Stimulated activated CD8-positive, alpha-beta memory T cell treated with anti-CD3 and anti-CD28 coated beads, Interleukin-12 subunit alpha, Interleukin-12 subunit beta, amount 100 ng/mL, for 4 hours (primary cell): ENCODE data around the gene CACNB3.
A peak's percentile ranks its signal among the peaks of the same experiment; 100 is the strongest.

ENCODE experiments used
- DNase-seq: peaks from one replicate; pipeline ENCODE4 v3.0.0-alpha.2; 2020; ENCODE audit warnings: low read depth

CACNB3 gene

GRCh38 chr12:48817873-48818830 lies at the start of gene CACNB3:
TSS of gene CACNB3 (plus strand) at chr12:48818496. CDS start at chr12:48818930, 434 bp downstream.
- peak; percentile 58 for DNase-seq

DNA sequence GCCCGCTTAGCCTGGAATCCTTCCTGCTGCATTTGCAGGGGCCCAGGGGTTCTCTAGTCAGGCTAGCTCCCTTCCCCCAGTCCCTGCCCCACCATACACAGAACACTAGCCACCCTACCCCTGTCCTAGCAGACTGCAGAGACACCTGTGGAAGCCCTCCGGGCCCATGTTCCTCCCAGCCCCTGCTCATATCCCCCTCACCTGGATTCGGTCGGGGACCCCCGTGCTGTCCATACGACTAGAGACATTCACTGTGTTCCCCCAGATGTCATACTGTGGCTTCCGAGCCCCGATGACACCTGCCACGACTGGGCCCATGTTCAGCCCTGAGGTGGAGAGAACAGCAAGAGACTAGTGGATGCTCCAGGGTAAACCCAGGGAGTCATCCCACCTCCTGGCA lies 49.6 kb upstream of the CACNB3 start:
- no peak for DNase-seq

DNA sequence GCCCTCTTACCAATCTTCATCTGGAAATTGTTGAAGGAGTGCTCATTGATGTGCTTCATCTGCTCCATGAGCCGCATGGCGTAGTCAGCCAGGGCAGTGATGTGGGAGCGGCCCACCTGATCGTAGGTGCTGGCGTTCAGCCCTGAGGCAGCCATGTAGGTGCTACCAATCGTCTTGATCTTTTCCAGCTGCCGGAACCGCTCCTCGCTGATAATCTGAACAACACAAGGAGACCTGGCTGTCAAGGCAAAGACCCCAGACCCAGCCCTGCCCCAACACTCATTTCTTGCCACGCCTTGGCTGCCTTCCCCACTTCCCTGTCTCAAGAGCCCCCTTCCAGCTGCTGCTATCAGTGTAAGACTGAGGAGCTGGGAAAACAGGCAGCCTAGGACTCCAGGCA lies 47.5 kb upstream of the CACNB3 start:
- no peak for DNase-seq

GRCh38 chr12:48771588-48772112 lies 46.6 kb upstream of the CACNB3 start:
- no peak for DNase-seq

- no peak for DNase-seq
These were observed 44.6 kb upstream of the CACNB3 start for GRCh38 chr12:48773686-48774085.

GRCh38 chr12:48774516-48774915 lies 43.8 kb upstream of the CACNB3 start:
- no peak for DNase-seq

DNA sequence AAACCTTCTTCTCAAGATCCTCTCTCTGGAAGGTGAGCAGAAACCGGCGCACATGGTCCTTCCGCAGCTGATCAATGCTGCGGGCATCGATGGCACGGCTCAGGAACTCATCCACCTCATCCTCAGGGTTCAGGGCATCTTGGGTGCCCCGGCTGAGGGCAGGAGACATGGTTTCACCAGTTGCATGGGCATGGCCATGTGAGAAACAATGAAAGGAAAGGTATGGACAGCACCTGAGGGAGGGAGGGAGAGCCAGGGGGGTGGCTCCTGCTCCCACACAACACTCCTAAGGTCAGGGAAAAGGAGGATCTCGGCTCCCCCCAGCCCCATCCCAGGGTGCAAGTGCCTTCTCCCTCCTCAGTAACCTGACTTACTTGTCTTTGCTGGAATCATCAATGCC lies 43.0 kb upstream of the CACNB3 start:
- no peak for DNase-seq

- no peak for DNase-seq
These were observed 42.2 kb upstream of the CACNB3 start for GRCh38 chr12:48775991-48776649.

DNA sequence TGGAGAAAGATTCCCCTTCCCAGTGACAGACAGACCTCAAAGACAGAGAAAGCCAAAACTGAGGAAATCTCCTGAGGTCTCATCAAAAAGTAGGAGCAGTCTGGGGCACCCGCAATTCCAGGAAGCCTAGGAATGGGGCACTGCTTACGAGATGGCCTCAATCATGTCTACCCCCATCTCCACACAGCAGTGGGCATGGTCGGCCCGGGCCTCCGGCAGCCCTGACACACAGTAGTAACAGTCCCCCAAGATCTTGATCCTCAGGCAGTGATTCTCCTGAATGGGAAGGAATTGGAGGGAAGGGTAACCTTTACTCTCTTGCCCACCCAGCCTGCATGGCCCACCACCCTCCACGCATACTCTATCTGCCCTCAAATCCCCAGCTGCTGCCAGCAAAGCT lies 41.3 kb upstream of the CACNB3 start:
- no peak for DNase-seq

GRCh38 chr12:48777501-48778400 lies 40.5 kb upstream of the CACNB3 start:
- no peak for DNase-seq

GRCh38 chr12:48779869-48780268 lies 38.4 kb upstream of the CACNB3 start:
- DNase-seq: no peak

DNA sequence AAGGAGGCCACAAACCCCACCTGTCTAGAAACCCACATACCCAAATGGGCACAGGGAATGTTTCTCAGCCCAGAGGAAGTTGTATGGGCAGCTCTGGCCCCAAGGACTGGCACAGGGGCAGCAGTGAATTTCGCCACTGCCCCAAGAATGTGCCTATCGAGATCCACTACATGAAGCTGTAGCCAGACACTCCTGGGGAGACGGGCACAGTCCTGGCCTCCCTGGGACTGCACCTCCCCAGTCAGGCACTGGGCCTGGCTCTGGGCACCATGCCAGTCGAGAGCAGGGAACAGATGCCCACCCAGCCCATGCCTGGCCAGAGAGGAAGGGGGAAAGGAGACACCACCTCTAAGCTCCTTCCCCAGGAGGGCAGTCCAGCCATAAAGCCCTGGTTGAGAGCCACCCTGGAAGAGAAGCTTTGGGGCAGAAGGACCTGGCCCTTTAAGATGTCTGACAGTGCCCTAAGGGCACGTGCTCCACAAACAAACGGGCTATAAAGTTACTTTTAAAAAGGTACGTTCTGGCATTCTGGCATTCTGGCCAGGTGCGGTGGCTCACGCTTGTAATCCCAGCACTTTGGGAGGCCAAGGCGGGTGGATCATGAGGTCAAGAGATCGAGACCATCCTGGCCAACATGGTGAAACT lies 37.8 kb upstream of the CACNB3 start:
- DNase-seq: no peak

- DNase-seq: no peak
These were observed 36.4 kb upstream of the CACNB3 start for GRCh38 chr12:48781750-48782456.

- DNase-seq: no peak
These were observed 35.6 kb upstream of the CACNB3 start for GRCh38 chr12:48782457-48783395.

DNA sequence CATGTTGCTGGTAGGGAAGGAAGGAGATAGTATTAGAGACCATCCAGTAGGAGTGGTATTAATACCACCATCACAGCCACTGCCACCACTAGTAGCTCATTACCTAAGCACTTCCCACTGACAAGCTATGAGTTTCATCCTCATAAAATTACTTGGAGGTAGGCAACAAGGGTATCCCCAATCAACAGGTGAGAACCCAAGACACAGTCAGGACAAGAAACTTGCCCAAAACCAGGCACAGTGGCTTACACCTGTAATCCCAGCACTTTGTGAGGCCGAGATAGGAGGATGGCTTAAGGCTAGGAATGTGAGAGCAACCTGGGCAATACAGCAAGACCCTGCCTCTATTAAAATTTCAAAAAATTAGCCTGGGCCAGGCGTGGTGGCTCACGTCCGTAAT lies 34.9 kb upstream of the CACNB3 start:
- no peak for DNase-seq

DNA sequence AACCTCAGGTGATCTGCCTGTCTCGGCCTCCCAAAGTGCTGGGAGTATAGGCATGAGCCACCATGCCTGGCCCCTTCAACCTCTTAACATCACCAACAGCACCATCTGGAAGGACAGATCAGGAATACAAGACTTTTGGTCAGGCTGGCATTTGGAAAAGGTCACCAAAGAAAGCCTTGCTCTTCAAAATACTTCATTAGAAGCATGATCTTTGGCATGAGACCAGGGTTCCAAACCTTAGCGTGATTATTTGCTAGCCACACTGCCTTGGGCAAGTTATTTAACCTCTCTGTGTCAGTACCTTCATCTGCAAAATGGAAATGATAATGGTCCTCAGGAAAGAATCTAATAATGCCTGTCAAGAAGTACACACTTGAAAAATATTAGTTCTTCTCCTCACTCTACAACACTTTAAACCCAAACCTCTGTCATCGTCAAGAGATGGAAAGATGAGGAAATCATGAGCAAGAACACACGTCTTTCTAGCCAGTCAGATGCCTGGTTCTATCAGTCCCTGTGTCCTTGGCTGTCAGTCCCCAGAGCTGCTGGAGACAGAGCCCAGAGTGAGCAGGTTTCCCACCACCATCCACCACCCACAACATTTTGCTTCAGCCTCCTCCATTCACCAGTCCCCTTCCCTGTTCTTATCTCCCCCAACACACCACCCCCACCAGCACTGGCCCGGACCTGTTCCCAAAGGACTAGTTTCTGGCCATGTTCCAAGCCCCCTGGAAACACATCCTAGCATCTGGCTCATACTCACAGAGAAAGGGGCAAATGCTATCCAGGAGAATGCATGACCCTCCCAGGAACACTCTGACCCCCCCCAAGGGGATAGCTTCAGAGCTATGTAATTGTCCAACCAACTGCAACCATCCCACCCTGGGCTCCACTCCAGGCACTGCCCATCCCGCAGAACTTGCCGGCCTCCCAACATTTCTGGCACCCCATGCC lies 31.4 kb upstream of the CACNB3 start:
- DNase-seq: no peak

- no peak for DNase-seq
These were observed 30.3 kb upstream of the CACNB3 start for GRCh38 chr12:48787791-48788523.

DNA sequence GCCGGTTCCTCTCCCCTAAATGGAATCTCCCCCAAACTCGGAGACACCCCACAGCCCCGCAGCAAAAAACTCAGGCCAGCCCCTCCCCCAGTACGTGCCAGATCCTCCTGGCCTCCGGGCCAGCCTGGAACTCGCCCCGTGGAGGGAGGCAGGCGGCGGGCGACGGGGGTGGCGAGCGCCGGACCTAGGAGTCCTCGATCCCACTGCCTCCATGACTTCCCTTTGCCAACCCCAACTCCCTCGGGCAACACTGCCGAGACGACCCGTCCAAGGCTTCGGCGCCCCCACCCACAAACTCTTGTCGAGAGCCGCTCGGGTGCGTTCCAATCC lies 29.8 kb upstream of the CACNB3 start:
- DNase-seq: no peak
